ENCODE results near the gene PTPRN2.
"Not testable (repeated sequence)": the region's sequence is repeated elsewhere in the genome, so short reads cannot be mapped to it uniquely, and the experiment has no call there.

The PTPRN2 gene

DNA sequence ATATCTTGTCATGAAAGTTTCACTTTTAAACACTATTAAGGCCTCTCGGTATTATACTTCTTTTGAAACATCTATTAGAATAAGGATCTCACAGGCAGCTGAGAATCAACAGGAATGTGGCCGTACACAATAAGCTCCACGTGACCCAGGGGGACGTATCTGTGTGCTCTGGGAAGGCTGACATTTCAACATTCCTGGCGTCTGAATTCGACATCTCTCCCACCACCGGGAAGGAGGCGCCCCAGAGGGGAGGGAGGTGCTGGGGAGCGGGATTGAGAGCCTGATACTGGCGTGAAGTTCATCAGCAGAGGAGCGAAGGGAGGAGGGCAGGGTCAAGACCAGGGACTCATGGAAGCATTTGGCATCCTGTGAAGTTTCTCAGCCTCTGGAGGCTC is 849.6 kb downstream of the PTPRN2 start:
- H3K4me3 ChIP-seq (ENCODE audit: low read depth, low read length): no peak overlapping the region
- TF ChIP-seq, protein P1, sequence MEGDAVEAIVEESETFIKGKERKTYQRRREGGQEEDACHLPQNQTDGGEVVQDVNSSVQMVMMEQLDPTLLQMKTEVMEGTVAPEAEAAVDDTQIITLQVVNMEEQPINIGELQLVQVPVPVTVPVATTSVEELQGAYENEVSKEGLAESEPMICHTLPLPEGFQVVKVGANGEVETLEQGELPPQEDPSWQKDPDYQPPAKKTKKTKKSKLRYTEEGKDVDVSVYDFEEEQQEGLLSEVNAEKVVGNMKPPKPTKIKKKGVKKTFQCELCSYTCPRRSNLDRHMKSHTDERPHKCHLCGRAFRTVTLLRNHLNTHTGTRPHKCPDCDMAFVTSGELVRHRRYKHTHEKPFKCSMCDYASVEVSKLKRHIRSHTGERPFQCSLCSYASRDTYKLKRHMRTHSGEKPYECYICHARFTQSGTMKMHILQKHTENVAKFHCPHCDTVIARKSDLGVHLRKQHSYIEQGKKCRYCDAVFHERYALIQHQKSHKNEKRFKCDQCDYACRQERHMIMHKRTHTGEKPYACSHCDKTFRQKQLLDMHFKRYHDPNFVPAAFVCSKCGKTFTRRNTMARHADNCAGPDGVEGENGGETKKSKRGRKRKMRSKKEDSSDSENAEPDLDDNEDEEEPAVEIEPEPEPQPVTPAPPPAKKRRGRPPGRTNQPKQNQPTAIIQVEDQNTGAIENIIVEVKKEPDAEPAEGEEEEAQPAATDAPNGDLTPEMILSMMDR (IDR thresholded peaks at IDR 0.05; ENCODE audit: low read depth, low read length): no peak

DNA sequence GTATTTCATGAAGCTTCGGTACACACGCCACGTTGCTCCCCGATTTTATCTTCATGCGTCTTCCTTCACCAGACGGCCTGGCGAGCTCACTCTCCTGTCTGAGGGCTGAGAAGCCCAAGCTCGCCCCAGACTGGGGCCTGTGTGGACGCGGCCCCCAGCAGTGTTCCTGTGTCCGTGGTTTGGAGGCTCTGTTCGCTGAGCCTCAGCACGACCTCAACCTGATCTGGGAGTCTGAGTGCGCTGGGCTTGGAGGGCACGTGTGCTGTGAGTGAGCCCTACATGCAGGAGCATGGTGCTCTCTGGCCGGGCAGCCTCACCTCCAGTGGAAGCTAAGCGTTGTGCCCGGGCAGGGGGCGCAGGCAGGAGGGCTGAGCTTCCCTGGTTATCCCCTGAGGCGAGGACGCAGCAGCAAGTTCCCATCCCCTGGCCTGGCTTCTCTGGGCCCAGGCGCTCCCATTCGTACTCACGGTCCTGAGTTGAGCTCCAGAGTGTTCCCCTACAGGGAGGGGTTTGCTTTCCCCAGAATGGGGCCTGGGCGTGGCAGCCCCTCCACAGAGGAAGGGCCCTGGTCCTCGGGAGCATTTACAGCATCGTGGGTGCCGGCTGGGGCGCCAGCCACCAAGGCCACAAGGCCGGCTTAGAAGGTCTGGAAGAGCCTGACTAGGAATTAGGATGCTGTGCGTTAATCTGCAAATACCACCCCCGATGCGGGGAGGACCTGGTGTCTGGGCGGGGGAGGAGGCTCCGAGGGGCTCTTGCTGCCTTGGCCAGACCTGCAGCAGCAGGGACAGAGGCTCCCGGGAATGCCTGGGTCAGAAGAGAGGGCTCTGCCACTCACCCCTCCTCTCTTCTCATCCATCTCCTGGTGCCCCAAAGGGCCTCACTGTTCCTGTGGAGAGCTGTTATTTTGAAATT is 850.2 kb downstream of the PTPRN2 start:
- no peak overlapping the region for H3K4me3 ChIP-seq (ENCODE audit: low read depth, low read length)
- TF ChIP-seq, protein P1 (IDR thresholded peaks at IDR 0.05; ENCODE audit: low read depth, low read length): no peak

DNA sequence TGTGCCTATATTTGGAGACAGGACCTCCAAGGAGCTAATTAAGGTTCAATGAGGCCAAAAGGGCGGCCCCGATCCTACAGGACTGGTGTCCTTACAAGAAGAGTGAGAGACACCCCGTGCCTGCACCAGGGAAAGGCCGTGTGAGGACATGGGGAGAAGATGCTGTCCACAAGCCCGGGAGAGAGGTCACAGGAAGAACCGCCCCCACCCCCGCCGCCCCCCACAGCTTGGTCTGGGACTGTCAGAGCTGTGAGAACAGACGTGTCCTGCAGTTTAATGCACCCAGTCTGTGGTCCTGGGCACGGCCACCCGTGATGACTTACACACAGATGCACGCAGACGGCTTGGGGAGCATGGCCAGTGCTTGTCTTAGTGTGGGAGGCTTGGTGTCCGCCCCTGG is 851.3 kb downstream of the PTPRN2 start:
- H3K4me3 ChIP-seq (ENCODE audit: low read depth, low read length): no peak overlapping the region
- TF ChIP-seq, protein P1 (IDR thresholded peaks at IDR 0.05; ENCODE audit: low read depth, low read length): no peak

DNA sequence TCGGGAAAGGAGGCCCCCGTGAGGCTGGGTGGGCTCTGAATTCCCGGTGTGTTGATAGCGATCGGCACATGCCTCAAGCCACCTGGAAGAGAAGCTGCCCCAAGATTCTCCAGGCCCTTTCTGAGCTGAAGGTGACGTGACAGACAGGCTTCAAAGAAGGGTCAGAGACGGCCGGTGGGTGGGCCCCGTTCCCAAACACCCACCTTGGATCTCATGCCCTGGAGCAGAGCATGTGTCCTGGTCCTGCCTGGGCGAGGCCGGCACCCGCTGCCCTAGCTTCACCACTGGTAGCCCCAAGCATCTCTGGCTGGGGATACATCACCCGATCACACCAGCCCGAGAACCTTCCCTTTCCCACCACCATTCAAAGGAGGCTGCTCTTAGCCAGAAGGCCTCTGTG is 851.8 kb downstream of the PTPRN2 start:
- TF ChIP-seq, protein P1 (IDR thresholded peaks at IDR 0.05; ENCODE audit: low read depth, low read length): no peak
- H3K4me3 ChIP-seq (ENCODE audit: low read depth, low read length): no peak overlapping the region

DNA sequence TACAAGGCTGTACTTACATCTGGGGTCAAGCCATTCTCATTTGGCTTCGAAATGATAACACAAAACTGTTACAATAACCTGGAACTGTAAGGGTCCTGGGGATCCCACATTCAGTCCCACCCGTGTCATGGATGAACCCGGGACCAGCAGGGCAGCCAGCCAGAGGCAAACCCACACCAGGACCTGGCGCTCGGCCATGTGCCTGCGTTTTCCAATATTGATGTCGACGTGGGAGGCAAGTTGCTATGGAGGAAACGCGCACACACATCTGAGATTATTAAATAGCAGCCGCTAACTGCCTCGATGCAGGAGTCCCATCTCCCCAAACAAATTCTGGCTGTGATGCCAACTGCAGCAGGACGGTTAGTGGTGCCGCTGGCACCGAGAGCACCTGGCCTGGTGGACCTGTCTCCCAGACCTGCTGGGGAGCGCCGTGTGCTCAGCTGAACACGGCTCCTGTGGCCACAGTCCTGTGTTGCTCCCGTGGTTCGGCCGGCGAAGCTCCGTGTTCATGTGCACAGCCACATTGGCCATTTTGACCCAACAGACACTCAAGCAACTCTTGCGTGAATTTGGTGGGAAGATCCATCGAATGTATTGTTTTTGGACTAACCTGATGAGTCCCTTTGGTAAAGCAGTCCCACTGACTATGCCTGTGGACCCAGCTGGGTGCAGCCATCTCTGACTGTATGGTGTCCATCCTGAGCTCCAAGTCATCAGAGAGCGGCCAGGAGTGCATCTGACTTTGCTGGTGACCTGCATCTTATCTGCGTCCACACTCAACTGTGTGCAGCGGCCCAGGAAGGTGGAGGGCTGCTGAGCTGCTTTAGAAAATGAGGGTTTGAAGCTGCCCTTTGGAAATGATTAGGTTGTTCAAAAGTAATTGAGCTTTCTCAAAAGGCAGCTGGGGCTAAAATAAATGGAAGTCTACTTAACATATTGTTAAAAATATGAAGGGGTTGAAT is 852.7 kb downstream of the PTPRN2 start:
- no peak overlapping the region for H3K4me3 ChIP-seq (ENCODE audit: low read depth, low read length)
- TF ChIP-seq, protein P1 (IDR thresholded peaks at IDR 0.05; ENCODE audit: low read depth, low read length): no peak

DNA sequence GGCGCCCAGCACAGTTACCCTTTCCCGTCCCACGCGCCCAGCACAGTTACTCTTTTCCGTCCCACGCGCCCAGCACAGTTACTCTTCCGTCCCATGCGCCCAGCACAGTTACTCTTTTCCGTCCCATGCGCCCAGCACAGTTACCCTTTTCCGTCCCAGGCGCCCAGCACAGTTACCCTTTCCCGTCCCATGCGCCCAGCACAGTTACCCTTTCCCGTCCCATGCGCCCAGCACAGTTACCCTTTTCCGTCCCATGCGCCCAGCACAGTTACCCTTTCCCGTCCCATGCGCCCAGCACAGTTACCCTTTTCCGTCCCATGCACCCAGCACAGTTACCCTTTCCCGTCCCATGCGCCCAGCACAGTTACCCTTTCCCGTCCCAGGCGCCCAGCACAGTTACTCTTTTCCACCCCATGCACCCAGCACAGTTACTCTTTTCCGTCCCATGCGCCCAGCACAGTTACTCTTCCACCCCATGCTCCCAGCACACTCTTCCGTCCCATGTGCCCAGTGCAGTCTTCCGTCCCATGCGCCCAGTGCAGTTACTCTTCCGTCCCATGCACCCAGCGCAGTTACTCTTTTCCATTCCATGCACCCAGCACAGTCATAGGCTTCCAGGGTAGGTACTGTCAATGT is 853.7 kb downstream of the PTPRN2 start:
- not testable (repeated sequence) for H3K4me3 ChIP-seq (ENCODE audit: low read depth, low read length)

DNA sequence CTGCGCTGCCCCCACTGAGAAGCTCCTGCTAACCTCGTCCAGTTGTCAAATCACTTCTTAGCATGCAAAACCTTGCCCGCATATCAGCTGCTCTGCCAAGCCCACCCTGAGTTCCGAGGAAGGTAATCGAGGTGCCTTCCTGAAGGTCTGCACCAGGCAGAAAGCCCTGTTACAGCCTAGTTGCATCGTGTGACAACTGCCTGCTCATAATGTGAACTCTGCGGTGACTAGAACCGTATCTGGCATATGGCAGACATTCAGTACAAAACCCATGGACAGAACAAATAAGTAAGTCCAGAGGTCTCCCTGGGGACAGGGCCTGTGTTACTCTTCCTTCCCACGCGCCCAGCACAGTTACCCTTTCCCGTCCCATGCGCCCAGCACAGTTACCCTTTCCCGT is 856.5 kb downstream of the PTPRN2 start:
- no peak overlapping the region for H3K4me3 ChIP-seq (ENCODE audit: low read depth, low read length)
- TF ChIP-seq, protein P1 (IDR thresholded peaks at IDR 0.05; ENCODE audit: low read depth, low read length): no peak

All from WI38 (cell line).